KMS-11 (cell line): ENCODE data around the gene COX4I1.

Experiments
- H2AFZ ChIP-seq: fragments of 200-600 bp; sonication (generic); 2 replicates; pipeline ENCODE4 v1.6.1; 2016; ENCODE audit warnings: antibody characterized with exemption, mixed run types, low read depth
- H3K27ac ChIP-seq: fragments of 200-600 bp; sonication (generic); 2 replicates; pipeline ENCODE4 v1.6.1; 2016; ENCODE audit warnings: mild to moderate bottlenecking, mixed run types
- H3K27me3 ChIP-seq: fragments of 200-600 bp; sonication (generic); 2 replicates; pipeline ENCODE4 v1.6.1; 2017; ENCODE audit warnings: mild to moderate bottlenecking, low read depth, mixed run types, moderate library complexity; ENCODE audit not compliant: insufficient read depth
- H3K36me3 ChIP-seq: fragments of 200-600 bp; sonication (generic); 2 replicates; pipeline ENCODE4 v1.6.1; 2017; ENCODE audit warnings: mild to moderate bottlenecking, mixed run types; ENCODE audit not compliant: insufficient read depth
- H3K4me1 ChIP-seq: fragments of 200-600 bp; sonication (generic); 2 replicates; pipeline ENCODE4 v1.6.1; 2016; ENCODE audit warnings: mild to moderate bottlenecking, low read depth, mixed run types; ENCODE audit not compliant: poor library complexity, severe bottlenecking
- H3K4me2 ChIP-seq: fragments of 200-600 bp; sonication (generic); 2 replicates; pipeline ENCODE4 v1.7.0; 2016; ENCODE audit warnings: mild to moderate bottlenecking, mixed run types
- H3K4me3 ChIP-seq: fragments of 200-600 bp; sonication (generic); IDR thresholded peaks from 2 replicates; pipeline ENCODE4 v1.6.1; 2017; ENCODE audit warnings: low read depth, low read length, mixed read lengths; ENCODE audit not compliant: insufficient read depth
- H3K79me2 ChIP-seq: fragments of 200-600 bp; sonication (generic); 2 replicates; pipeline ENCODE4 v1.6.1; 2016; ENCODE audit warnings: low read depth, mixed run types; ENCODE audit not compliant: insufficient read depth
- H3K9ac ChIP-seq: fragments of 200-600 bp; sonication (generic); 2 replicates; pipeline ENCODE4 v1.6.1; 2016; ENCODE audit warnings: mild to moderate bottlenecking, mixed run types
- H4K20me1 ChIP-seq: fragments of 200-600 bp; sonication (generic); 2 replicates; pipeline ENCODE4 v1.6.1; 2016; ENCODE audit warnings: mild to moderate bottlenecking, mixed run types; ENCODE audit not compliant: insufficient read depth
- TF ChIP-seq, protein P1 (sequence below): fragments of 200-600 bp; sonication (generic); conservative IDR thresholded peaks from 2 replicates; pipeline ENCODE4 v1.6.1; 2017; ENCODE audit warnings: low read depth, mild to moderate bottlenecking, antibody characterized with exemption, low read length, moderate library complexity, mixed read lengths

COX4I1 gene

GRCh38 chr16:85777583-85778310 lies 21.7 kb upstream of the COX4I1 start:
- TF ChIP-seq, protein P1, sequence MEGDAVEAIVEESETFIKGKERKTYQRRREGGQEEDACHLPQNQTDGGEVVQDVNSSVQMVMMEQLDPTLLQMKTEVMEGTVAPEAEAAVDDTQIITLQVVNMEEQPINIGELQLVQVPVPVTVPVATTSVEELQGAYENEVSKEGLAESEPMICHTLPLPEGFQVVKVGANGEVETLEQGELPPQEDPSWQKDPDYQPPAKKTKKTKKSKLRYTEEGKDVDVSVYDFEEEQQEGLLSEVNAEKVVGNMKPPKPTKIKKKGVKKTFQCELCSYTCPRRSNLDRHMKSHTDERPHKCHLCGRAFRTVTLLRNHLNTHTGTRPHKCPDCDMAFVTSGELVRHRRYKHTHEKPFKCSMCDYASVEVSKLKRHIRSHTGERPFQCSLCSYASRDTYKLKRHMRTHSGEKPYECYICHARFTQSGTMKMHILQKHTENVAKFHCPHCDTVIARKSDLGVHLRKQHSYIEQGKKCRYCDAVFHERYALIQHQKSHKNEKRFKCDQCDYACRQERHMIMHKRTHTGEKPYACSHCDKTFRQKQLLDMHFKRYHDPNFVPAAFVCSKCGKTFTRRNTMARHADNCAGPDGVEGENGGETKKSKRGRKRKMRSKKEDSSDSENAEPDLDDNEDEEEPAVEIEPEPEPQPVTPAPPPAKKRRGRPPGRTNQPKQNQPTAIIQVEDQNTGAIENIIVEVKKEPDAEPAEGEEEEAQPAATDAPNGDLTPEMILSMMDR = no peak
- H3K4me2 ChIP-seq = no peak overlapping the region
- H3K27me3 ChIP-seq = no peaks in the 10 kb centered on the region
- H3K9ac ChIP-seq = no peak overlapping the region
- no peak overlapping the region for H3K4me3 ChIP-seq
- H3K27ac ChIP-seq = no peak overlapping the region
- H3K4me1 ChIP-seq = no peaks in the 10 kb centered on the region
- H4K20me1 ChIP-seq = no peaks in the 10 kb centered on the region
- no peak overlapping the region for H2AFZ ChIP-seq
- no peaks in the 10 kb centered on the region for H3K79me2 ChIP-seq
- H3K36me3 ChIP-seq = no peaks in the 10 kb centered on the region

DNA sequence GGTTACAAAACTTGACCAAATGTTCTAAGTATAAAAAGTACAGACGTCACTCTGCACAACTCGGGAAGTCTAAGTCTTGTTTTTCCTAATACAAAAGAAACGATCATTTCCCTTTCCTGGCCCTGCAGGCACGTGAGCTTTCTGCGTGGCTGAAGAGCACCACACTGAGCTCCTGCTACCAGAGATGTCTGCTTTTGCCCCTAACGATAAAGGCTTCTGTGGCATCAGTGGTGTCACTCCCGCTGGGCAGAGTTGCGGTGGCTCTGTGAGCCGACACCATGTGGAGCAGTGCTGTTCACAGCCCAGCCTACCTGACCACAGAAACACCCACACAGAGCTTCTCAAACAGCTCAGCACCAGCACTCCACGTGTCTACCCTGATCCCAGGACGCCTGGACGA lies 20.6 kb upstream of the COX4I1 start:
- TF ChIP-seq, protein P1 = no peak
- Histone ChIP-seq H3K4me2 (no peak overlapping the region), H3K27me3 (no peaks in the 10 kb centered on the region), H3K9ac (no peak overlapping the region), H3K36me3 (no peaks in the 10 kb centered on the region; the same call in 1 of the 2 replicates), H3K79me2 (no peaks in the 10 kb centered on the region), H3K4me3 (no peak overlapping the region), H3K27ac (no peak overlapping the region), H2AFZ (no peak overlapping the region), H4K20me1 (no peaks in the 10 kb centered on the region), H3K4me1 (no peaks in the 10 kb centered on the region)

DNA sequence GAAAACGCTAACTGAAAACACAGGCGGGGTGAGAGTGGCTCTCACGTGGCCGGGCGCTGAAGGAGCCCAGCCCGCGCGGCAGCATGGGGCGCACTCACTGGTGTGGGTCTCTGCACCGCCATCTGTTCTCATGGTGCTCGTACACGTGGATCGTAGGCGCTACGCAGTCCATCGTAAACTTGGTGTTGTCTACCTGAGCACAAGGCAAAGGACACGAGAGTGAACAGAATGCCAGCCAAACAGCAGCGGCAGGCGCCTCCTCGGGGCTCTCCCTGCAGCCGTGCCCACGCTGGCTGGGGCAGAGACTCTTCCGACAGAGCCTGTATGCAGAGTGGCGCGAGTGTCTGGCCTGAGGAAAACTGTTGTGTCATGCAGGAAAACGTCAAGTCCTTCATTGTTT lies 19.2 kb upstream of the COX4I1 start:
- H3K79me2 ChIP-seq = no peaks in the 10 kb centered on the region
- H2AFZ ChIP-seq = no peak overlapping the region
- H3K36me3 ChIP-seq = no peaks in the 10 kb centered on the region; the same call in 1 of the 2 replicates
- no peak overlapping the region for H3K9ac ChIP-seq
- no peak overlapping the region for H3K4me2 ChIP-seq
- H4K20me1 ChIP-seq = no peaks in the 10 kb centered on the region
- no peaks in the 10 kb centered on the region for H3K4me1 ChIP-seq
- H3K4me3 ChIP-seq = no peak overlapping the region
- TF ChIP-seq, protein P1 = no peak
- H3K27ac ChIP-seq = no peak overlapping the region
- H3K27me3 ChIP-seq = no peaks in the 10 kb centered on the region

GRCh38 chr16:85781156-85781555 lies 18.3 kb upstream of the COX4I1 start:
- Histone ChIP-seq H3K9ac (no peak overlapping the region), H3K4me3 (no peak overlapping the region), H3K27me3 (no peaks in the 10 kb centered on the region), H3K4me2 (no peak overlapping the region), H3K27ac (no peak overlapping the region), H3K36me3 (no peaks in the 10 kb centered on the region; the same call in 1 of the 2 replicates), H2AFZ (no peak overlapping the region), H3K4me1 (no peaks in the 10 kb centered on the region), H4K20me1 (no peaks in the 10 kb centered on the region), H3K79me2 (no peaks in the 10 kb centered on the region)
- TF ChIP-seq, protein P1 = no peak
